B cell (primary cell): ENCODE data around the gene HMG20B.

Experiments used
- EZH2 ChIP-seq: IDR thresholded peaks from 2 replicates; pipeline ENCODE4 v1.6.1; 2012; ENCODE audit warnings: borderline replicate concordance, low read depth, mild to moderate bottlenecking, moderate library complexity, low read length; ENCODE audit not compliant: insufficient read depth, poor library complexity, severe bottlenecking
- TF ChIP-seq, protein P1 (sequence below): fragments of 200-600 bp; IDR thresholded peaks from one replicate; pipeline ENCODE4 v1.8.0; 2022; ENCODE audit warnings: antibody characterized with exemption, mild to moderate bottlenecking

DNA sequence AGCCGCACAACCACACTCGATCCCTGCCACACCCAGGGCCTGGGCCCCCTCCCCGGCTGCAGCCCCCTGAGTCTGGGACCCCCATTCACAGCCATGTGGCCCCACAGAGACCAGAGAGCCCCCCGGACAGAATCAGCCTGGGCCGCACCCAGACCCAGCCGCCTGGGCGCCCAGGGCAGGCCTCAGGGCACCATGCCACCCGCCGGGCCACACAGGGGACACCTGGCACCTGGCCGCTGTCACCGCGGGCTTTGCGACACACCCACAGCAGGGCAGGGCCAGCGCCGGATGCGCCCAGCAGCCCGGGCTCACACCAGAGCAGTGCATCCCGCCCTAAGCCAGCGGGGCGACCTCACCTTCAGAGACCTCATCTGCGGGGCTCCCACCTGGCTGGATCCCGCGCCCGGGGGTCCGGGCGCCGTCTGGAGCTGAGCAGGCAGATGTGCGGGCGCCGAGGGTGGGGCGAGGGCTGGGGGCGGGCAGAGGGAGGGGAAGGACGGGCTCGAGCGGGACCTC, 33.5 kb downstream of the HMG20B start:
- TF ChIP-seq, protein P1, sequence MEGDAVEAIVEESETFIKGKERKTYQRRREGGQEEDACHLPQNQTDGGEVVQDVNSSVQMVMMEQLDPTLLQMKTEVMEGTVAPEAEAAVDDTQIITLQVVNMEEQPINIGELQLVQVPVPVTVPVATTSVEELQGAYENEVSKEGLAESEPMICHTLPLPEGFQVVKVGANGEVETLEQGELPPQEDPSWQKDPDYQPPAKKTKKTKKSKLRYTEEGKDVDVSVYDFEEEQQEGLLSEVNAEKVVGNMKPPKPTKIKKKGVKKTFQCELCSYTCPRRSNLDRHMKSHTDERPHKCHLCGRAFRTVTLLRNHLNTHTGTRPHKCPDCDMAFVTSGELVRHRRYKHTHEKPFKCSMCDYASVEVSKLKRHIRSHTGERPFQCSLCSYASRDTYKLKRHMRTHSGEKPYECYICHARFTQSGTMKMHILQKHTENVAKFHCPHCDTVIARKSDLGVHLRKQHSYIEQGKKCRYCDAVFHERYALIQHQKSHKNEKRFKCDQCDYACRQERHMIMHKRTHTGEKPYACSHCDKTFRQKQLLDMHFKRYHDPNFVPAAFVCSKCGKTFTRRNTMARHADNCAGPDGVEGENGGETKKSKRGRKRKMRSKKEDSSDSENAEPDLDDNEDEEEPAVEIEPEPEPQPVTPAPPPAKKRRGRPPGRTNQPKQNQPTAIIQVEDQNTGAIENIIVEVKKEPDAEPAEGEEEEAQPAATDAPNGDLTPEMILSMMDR, result no peak
- no peak for TF ChIP-seq EZH2
